Activated CD4-positive, alpha-beta T cell treated with anti-CD3 and anti-CD28 coated beads for 36 hours (primary cell): ENCODE data around the gene TMEM183A. TPM values are rescaled to one million over a fixed set of nuclear protein-coding genes. Genes with fewer than 3 reads are reported as not detected.
A peak's percentile ranks its signal among the peaks of the same experiment; 100 is the strongest.
"Not testable (repeated sequence)": the region's sequence is repeated elsewhere in the genome, so short reads cannot be mapped to it uniquely, and the experiment has no call there.

Source experiments
- ATAC-seq: fragments of 200-7000 bp; cut with Tn5 transposase; one replicate; pipeline ENCODE4 v1.10.0; 2021; ENCODE audit warnings: mild to moderate bottlenecking, moderate library complexity
- CTCF ChIA-PET: fragments of 350-600 bp; sonication (Branson Sonifier 250); formaldehyde crosslinking; loops from one replicate; lab custom pipeline; 2021; ENCODE audit warnings: antibody characterized with exemption; lab: Charles Lee
- POLR2A ChIA-PET: fragments of 350-600 bp; sonication (Branson Sonifier 250); formaldehyde crosslinking; loops from one replicate; lab custom pipeline; 2021; ENCODE audit warnings: antibody characterized with exemption, inconsistent platforms; lab: Charles Lee
- DNase-seq: peaks from one replicate; pipeline ENCODE4 v3.0.0-alpha.2; 2020
- H3K27ac Mint-ChIP-seq: one replicate; pipeline ENCODE4 v1.8.0; 2021; ENCODE audit warnings: mixed read lengths
- H3K27me3 Mint-ChIP-seq: one replicate; pipeline ENCODE4 v1.8.0; 2021; ENCODE audit warnings: mixed read lengths
- H3K36me3 Mint-ChIP-seq: one replicate; pipeline ENCODE4 v1.8.0; 2021; ENCODE audit warnings: low read depth, mixed read lengths
- H3K4me1 Mint-ChIP-seq: one replicate; pipeline ENCODE4 v1.8.0; 2021; ENCODE audit warnings: mixed read lengths
- H3K4me3 Mint-ChIP-seq: one replicate; pipeline ENCODE4 v1.8.0; 2021; ENCODE audit warnings: mild to moderate bottlenecking, moderate library complexity, mixed read lengths
- H3K9me3 Mint-ChIP-seq: one replicate; pipeline ENCODE4 v1.8.0; 2021; ENCODE audit warnings: low read depth, mixed read lengths
- intact Hi-C, 2 experiments: fragments of 100-400 bp; cut with DNase I in 1 of 2; cut with micrococcal nuclease in 1 of 2; formaldehyde crosslinking; loops; one replicate each; pipeline versions ENCODE4 v1.14.2 to v1.15.1; 2022 to 2024; cut with DNase I, micrococcal nuclease
- total RNA-seq, 2 experiments: library from RNA; stranded (reverse); gene quantifications; one replicate each; pipeline ENCODE4 v1.2.3, GENCODE V29; 2021

TMEM183A gene
- total RNA-seq, 2 experiments from 2014 or later: 68.6 to 71.0 TPM

- H3K4me1 Mint-ChIP-seq: peaks cover 27% of the 10 kb centered on the region
- no peaks in the 10 kb centered on the region for H3K27me3 Mint-ChIP-seq
- intact Hi-C loops: loop anchor here (1.0 to 10.0 kb wide), 10 partner anchors 9 to 1013 kb away; partner anchors contain the start of genes ADIPOR1 (in 2 of the 2), KLHL12 (in 1 of the 2), PCAT6 (in 1 of the 2) and PPFIA4 (in 1 of the 2)
- POLR2A ChIA-PET: interaction anchor here (1.2 kb wide), 1 partner anchor 39 kb away, joined by 6 read pairs; the partner anchor contains the start of gene TMEM183A
- H3K4me3 Mint-ChIP-seq: peak overlapping the region; percentile 84
- H3K36me3 Mint-ChIP-seq: peaks cover 2% of the 10 kb centered on the region
- peak overlapping the region; percentile 94 for H3K27ac Mint-ChIP-seq
- CTCF ChIA-PET: interaction anchor here (0.7 to 1.5 kb wide), 13 partner anchors 9 to 997 kb away, joined by 3 to 17 read pairs (median 3); partner anchors contain the start of gene RABIF
- H3K9me3 Mint-ChIP-seq: no peaks in the 10 kb centered on the region
- ATAC-seq (peak; percentile 24), DNase-seq (peak; percentile 35)
Measured at GRCh38 chr1:202967684-202968281, 39.4 kb upstream of the TMEM183A start.

DNA sequence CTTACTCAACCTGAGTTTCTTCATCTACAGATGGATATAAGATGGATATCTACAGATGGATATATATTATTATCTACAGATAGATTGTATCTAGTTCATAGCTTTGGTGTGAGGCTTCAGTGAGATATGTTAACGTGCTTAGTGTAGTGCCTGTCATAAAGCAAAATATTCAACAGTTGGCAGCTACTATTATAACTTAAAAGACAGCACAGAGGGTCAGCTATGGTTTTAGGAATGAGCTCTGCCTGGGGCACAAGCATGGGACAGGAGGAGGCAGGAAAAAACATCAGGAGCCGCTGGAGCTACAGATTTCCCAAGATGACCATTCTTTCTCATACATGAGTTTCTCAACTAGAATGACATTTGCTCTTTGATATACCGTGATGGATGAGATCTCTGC lies 38.8 kb upstream of the TMEM183A start:
- DNase-seq (no peak), ATAC-seq (no peak)
- ChIA-PET POLR2A (interaction anchor here (1.2 kb wide), 1 partner anchor 39 kb away, joined by 6 read pairs; the partner anchor contains the start of gene TMEM183A), CTCF (interaction anchor here (0.7 to 1.5 kb wide), 13 partner anchors 9 to 998 kb away, joined by 3 to 17 read pairs (median 3); partner anchors contain the start of gene RABIF)
- Mint-ChIP-seq H3K9me3 (no peaks in the 10 kb centered on the region), H3K36me3 (peaks cover 2% of the 10 kb centered on the region), H3K27me3 (no peaks in the 10 kb centered on the region), H3K4me1 (peaks cover 27% of the 10 kb centered on the region), H3K4me3 (peak overlapping the region; percentile 84), H3K27ac (peak overlapping the region; percentile 94)
- intact Hi-C loops: loop anchor here in 1 of 2 experiments (2.0 to 10.0 kb wide), 2 partner anchors 16 to 804 kb away; partner anchors contain the start of gene PTPN7

- H3K4me3 Mint-ChIP-seq: no peak overlapping the region
- CTCF ChIA-PET: interaction anchor here (1.0 to 1.5 kb wide), 4 partner anchors 9 to 79 kb away, joined by 3 to 17 read pairs (median 4); no protein-coding TSS in a partner anchor
Measured at GRCh38 chr1:202968895-202969295, 38.3 kb upstream of the TMEM183A start.

GRCh38 chr1:202972046-202972445 lies 35.1 kb upstream of the TMEM183A start:
- H3K4me3 Mint-ChIP-seq: no peak overlapping the region
- no peak overlapping the region for H3K27ac Mint-ChIP-seq
- no peaks in the 10 kb centered on the region for H3K36me3 Mint-ChIP-seq
- DNase-seq (no peak), ATAC-seq (no peak)
- H3K9me3 Mint-ChIP-seq: no peaks in the 10 kb centered on the region
- peaks cover 5% of the 10 kb centered on the region for H3K27me3 Mint-ChIP-seq
- ChIA-PET POLR2A (no interaction called here), CTCF (interaction anchor here (1.2 to 4.6 kb wide), 4 partner anchors 10 to 34 kb away, joined by 4 to 19 read pairs (median 5); partner anchors contain the start of gene TMEM183A)
- intact Hi-C loops: no loop called here
- H3K4me1 Mint-ChIP-seq: peaks cover 17% of the 10 kb centered on the region

More at GRCh38 chr1:202968895-202969295, 38.3 kb upstream of the TMEM183A start:
- no peaks in the 10 kb centered on the region for H3K9me3 Mint-ChIP-seq
- peak overlapping the region; percentile 16 for H3K27ac Mint-ChIP-seq
- no peaks in the 10 kb centered on the region for H3K36me3 Mint-ChIP-seq
- peaks cover 27% of the 10 kb centered on the region for H3K4me1 Mint-ChIP-seq
- intact Hi-C loops: loop anchor here (1.0 to 10.0 kb wide), 3 partner anchors 16 to 804 kb away; partner anchors contain the start of genes KLHL12 (in 1 of the 2) and PTPN7 (in 1 of the 2)
- POLR2A ChIA-PET: no interaction called here
- H3K27me3 Mint-ChIP-seq: no peaks in the 10 kb centered on the region
- peak; percentile 51 for DNase-seq
- ATAC-seq: peak; percentile 65

DNA sequence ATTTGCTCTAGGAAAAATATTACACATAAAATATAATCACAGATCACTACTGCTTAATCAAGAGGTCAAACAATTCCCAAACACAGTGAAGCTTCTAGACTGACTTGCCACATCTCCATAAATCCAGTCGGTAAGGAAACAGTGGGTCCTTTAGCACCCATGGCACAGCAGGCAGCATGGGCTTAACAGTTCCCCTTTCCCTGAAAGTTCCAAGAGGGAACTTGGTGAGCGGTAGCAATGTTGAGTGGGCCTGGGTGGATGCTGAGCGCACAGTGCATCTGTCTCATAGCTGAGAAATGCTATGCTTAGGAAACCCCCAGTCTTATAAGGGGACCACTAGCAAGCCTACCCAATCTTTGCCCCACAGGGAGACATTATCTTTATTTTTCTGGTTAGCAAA lies 32.3 kb upstream of the TMEM183A start:
- Mint-ChIP-seq H3K27ac (no peak overlapping the region), H3K4me1 (no peaks in the 10 kb centered on the region), H3K36me3 (no peaks in the 10 kb centered on the region), H3K9me3 (no peaks in the 10 kb centered on the region), H3K27me3 (peaks cover 12% of the 10 kb centered on the region), H3K4me3 (no peak overlapping the region)
- DNase-seq: no peak
- CTCF ChIA-PET: interaction anchor here (4.6 kb wide), 1 partner anchor 25 kb away, joined by 19 read pairs; no protein-coding TSS in a partner anchor
- ATAC-seq: no peak
- intact Hi-C loops: no loop called here
- POLR2A ChIA-PET: interaction anchor here (0.6 kb wide), 1 partner anchor 30 kb away, joined by 3 read pairs; no protein-coding TSS in a partner anchor

- Mint-ChIP-seq H3K27me3 (peaks cover 13% of the 10 kb centered on the region), H3K4me3 (no peak overlapping the region), H3K36me3 (no peaks in the 10 kb centered on the region), H3K4me1 (no peaks in the 10 kb centered on the region), H3K27ac (no peak overlapping the region), H3K9me3 (no peaks in the 10 kb centered on the region)
- DNase-seq (no peak), ATAC-seq (no peak)
- CTCF ChIA-PET: interaction anchor here (1.0 kb wide), 1 partner anchor 18 kb away, joined by 3 read pairs; no protein-coding TSS in a partner anchor
- intact Hi-C loops: no loop called here
- POLR2A ChIA-PET: no interaction called here
Measured at GRCh38 chr1:202976633-202977032, 30.5 kb upstream of the TMEM183A start.

- H3K27ac Mint-ChIP-seq: no peak overlapping the region
- ChIA-PET POLR2A (no interaction called here), CTCF (interaction anchor here (0.5 to 0.9 kb wide), 6 partner anchors 11 to 1014 kb away, joined by 3 to 6 read pairs (median 3); no protein-coding TSS in a partner anchor)
- H3K4me3 Mint-ChIP-seq: no peak overlapping the region
- ATAC-seq: no peak
- no peak for DNase-seq
- intact Hi-C loops: no loop called here
- peaks cover 11% of the 10 kb centered on the region for H3K27me3 Mint-ChIP-seq
- H3K4me1 Mint-ChIP-seq: no peaks in the 10 kb centered on the region
- H3K36me3 Mint-ChIP-seq: no peaks in the 10 kb centered on the region
- no peaks in the 10 kb centered on the region for H3K9me3 Mint-ChIP-seq
Measured at GRCh38 chr1:202979459-202979858, 27.7 kb upstream of the TMEM183A start.

GRCh38 chr1:202981939-202982338 lies 25.2 kb upstream of the TMEM183A start:
- H3K27me3 Mint-ChIP-seq: peaks cover 8% of the 10 kb centered on the region
- DNase-seq (no peak), ATAC-seq (no peak)
- H3K4me3 Mint-ChIP-seq: no peak overlapping the region
- H3K36me3 Mint-ChIP-seq: no peaks in the 10 kb centered on the region
- ChIA-PET POLR2A (no interaction called here), CTCF (interaction anchor here (0.6 to 1.5 kb wide), 3 partner anchors 9 to 744 kb away, joined by 3 to 4 read pairs (median 4); no protein-coding TSS in a partner anchor)
- H3K9me3 Mint-ChIP-seq: no peaks in the 10 kb centered on the region
- no peak overlapping the region for H3K27ac Mint-ChIP-seq
- intact Hi-C loops: no loop called here
- no peaks in the 10 kb centered on the region for H3K4me1 Mint-ChIP-seq

DNA sequence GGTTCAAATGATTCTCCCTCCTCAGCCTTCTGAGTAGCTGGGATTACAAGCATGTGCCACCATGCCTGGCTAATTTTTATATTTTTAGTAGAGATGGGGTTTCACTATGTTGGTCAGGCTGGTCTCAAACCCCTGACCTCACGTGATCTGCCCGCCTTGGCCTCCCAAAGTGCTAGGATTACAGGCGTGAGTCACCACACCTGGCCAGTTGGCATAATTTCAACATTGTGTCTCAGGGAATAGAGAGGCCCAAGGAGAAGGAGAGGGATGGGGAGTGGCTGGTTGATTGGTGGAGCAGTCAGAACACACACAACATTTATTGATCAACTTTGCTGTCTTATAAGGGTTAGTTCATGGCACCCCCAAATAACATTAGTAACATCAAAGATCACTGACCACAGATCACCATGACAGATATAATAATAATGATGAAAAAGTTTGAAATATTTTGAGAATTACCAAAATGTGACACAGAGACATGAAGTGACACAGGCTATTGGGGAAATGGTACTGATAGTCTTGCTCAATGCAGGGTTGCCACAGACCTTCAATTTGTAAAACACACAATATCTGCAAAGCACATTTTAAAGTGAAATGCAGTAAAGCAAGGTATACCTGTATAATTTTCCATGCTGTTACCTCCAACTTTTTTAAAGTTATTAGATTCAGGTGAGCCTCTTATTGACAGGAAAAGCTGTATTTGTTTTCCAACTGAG lies 24.3 kb upstream of the TMEM183A start:
- ATAC-seq (no peak), DNase-seq (no peak)
- Mint-ChIP-seq H3K4me3 (no peak overlapping the region), H3K4me1 (no peaks in the 10 kb centered on the region), H3K9me3 (no peaks in the 10 kb centered on the region), H3K27ac (no peak overlapping the region), H3K36me3 (no peaks in the 10 kb centered on the region), H3K27me3 (peaks cover 5% of the 10 kb centered on the region)
- ChIA-PET POLR2A (no interaction called here), CTCF (interaction anchor here (0.7 kb wide), 1 partner anchor 17 kb away, joined by 4 read pairs; no protein-coding TSS in a partner anchor)
- intact Hi-C loops: no loop called here

DNA sequence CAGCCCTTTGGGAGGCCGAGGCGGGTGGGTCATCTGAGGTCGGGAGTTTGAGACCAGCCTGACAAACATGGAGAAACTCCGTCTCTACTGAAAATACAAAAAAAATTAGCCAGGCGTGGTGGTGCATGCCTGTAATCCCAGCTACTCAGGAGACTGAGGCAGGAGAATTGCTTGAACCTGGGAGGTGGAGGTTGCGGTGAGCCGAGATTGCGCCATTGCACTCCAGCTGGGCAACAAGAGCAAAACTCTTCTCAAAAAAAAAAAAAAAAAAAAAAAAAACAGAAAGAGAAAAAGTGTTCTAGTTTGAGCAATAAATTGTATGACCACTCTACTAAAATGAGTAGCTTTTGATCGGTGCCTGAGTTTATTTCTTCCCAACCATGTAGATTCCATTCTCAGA lies 21.1 kb upstream of the TMEM183A start:
- H3K27me3 Mint-ChIP-seq, POLR2A ChIA-PET, H3K9me3 Mint-ChIP-seq, H3K4me1 Mint-ChIP-seq, H3K27ac Mint-ChIP-seq, H3K36me3 Mint-ChIP-seq, DNase-seq, H3K4me3 Mint-ChIP-seq, ATAC-seq, intact Hi-C loops: not testable (repeated sequence)
- CTCF ChIA-PET: interaction anchor here (1.6 kb wide), 1 partner anchor 14 kb away, joined by 5 read pairs; no protein-coding TSS in a partner anchor

DNA sequence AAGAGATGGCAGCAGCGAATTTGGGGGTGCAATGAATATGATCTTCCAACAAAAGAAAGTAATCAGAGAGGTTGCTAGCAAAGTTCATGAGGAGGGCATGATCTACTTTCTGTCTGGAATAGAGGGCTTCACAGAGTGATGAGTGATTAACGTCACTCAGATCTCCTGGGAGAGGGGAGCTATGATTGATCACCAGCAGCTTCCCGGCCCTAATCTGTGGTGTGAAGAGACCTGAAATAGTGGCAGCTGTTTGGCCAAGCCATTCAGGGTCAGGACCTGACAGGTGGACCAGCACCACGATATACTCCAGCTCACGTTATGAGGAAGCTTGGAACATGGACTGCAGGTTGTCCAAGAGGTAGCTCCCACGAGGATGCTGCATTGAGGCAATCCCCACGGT lies 19.9 kb upstream of the TMEM183A start:
- H3K27ac Mint-ChIP-seq: no peak overlapping the region
- no peaks in the 10 kb centered on the region for H3K4me1 Mint-ChIP-seq
- no peak for DNase-seq
- H3K4me3 Mint-ChIP-seq: no peak overlapping the region
- ChIA-PET CTCF (interaction anchor here (0.8 to 1.4 kb wide), 2 partner anchors 12 to 17 kb away, joined by 3 to 6 read pairs; no protein-coding TSS in a partner anchor), POLR2A (no interaction called here)
- intact Hi-C loops: no loop called here
- no peak for ATAC-seq
- no peaks in the 10 kb centered on the region for H3K36me3 Mint-ChIP-seq
- H3K27me3 Mint-ChIP-seq: peaks cover 11% of the 10 kb centered on the region
- H3K9me3 Mint-ChIP-seq: peaks cover 1% of the 10 kb centered on the region
